Measurements from ENCODE around the gene CLEC3B. TPM values are rescaled to one million over a fixed set of nuclear protein-coding genes. Genes with fewer than 3 reads are reported as not detected.

Gene CLEC3B
- total RNA-seq, 2 donors from 2014 or later = 50.0 to 136 TPM

GRCh38 chr3:45084361-45084760 is 58.3 kb downstream of the CLEC3B start:
- intact Hi-C loops (cut with DNase I) = no loop called here

DNA sequence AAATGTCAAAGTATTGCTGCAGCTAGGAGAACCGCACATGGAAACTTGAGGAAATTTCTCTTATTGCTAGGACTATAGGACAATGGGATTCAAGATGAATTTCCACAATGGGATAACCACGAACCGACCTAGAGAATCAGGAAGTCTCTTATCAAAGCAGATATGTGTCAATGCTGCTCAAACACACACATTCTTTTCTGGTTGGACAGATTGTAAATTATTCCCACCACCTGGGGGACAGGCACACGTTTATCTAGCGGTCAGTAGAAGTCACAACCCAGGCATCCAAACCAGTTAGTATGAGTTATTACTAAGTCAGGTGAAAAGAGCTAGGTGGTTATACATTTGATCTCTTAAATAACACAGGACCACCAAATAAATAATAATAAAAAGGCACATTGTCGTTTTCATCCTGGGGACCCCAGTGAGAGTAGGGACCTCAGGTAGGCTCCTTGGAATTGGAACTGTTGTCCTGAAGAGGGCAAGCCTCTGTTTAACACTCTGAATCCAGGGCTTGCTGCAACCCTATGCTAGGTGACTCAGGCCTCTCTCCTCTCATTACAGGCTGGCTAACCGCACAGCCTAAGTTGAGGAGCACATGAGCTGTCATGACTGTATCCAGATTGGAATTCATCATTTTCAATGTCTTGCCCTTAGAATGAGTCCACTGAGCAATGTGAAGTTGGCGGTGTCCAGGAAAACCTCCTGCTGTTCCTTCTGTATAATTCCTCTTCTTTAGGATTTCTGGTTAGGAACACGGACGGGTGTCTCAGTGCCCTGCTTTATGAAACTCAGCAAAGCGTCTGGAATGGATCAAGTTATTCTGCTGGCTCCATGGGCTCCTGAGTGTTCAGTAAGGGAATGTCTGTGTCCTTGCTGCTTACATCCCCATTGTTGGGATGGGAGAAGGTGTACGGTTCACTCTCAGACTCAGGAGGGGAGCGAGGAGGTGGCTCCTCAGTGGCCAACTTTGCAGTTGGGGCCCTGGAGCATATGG is 59.0 kb downstream of the CLEC3B start:
- DNase-seq (ENCODE audit: low spot score) = no peak
- intact Hi-C loops (cut with DNase I) = no loop called here

More at GRCh38 chr3:45084361-45084760, 58.3 kb downstream of the CLEC3B start:
- DNase-seq (ENCODE audit: low spot score) = no peak

Other genes starting within 250 kb of the CLEC3B start
- 10 to 100 TPM in 1 of 2 donors, 1 to 10 TPM in 1; 6.7 to 10.8 TPM for gene TMEM42, start 164.4 kb upstream of the CLEC3B start, total RNA-seq
- gene TGM4, start 151.7 kb upstream of the CLEC3B start, total RNA-seq = not detected
- 10 to 100 TPM; 59.0 to 59.7 TPM for gene ZDHHC3, start 50.1 kb upstream of the CLEC3B start, total RNA-seq
- gene EXOSC7, start 50.1 kb upstream of the CLEC3B start, total RNA-seq = 10 to 100 TPM; 27.3 to 30.8 TPM
- gene CDCP1, start 120.1 kb downstream of the CLEC3B start, total RNA-seq = 1 to 10 TPM; 3.9 to 4.8 TPM
- gene TMEM158, start 200.0 kb downstream of the CLEC3B start, total RNA-seq = 10 to 100 TPM; 16.6 to 22.7 TPM